NOMO-1 (cell line): ENCODE results near the gene KRTAP10-5.
"Not testable (repeated sequence)": the region's sequence is repeated elsewhere in the genome, so short reads cannot be mapped to it uniquely, and the experiment has no call there.

ENCODE experiments used
- DNase-seq, 2 experiments: peaks; one replicate each; lab custom pipeline; 2025; ENCODE audit not compliant: unreplicated experiment in 2 of 2; lab: John Stamatoyannopoulos, UW

Gene KRTAP10-5, protein sequence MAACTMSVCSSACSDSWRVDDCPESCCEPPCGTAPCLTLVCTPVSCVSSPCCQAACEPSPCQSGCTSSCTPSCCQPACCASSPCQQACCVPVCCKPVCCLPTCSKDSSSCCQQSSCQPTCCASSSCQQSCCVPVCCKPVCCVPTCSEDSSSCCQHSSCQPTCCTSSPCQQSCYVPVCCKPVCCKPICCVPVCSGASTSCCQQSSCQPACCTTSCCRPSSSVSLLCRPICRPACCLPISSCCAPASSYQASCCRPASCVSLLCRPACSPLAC

GRCh38 chr21:44580231-44580821 lies at the start of gene KRTAP10-5:
Gene KRTAP10-5 (minus strand): TSS chr21:44580604. CDS start chr21:44580578, 26 bp downstream.
- not testable (repeated sequence) for DNase-seq

- no peak for DNase-seq
Observed at GRCh38 chr21:44628707-44629391, 48.4 kb upstream of the KRTAP10-5 start.

DNA sequence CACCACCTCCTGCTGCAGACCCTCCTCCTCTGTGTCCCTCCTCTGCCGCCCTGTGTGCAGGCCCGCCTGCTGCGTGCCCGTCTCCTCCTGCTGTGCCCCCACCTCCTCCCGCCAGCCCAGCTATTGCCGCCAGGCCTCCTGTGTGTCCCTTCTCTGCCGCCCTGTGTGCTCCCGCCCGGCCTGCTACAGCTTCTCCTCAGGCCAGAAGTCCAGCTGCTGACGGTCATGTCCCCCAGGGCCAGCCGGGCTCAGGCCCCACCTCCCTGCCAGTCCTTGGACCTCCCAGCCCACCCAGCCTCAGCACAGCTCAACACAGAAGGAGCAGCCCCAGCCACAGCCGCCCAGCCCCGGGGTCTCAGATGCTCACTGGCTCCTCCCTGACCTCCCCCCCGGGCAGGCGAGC lies 47.4 kb upstream of the KRTAP10-5 start:
- DNase-seq, result not testable (repeated sequence)

DNA sequence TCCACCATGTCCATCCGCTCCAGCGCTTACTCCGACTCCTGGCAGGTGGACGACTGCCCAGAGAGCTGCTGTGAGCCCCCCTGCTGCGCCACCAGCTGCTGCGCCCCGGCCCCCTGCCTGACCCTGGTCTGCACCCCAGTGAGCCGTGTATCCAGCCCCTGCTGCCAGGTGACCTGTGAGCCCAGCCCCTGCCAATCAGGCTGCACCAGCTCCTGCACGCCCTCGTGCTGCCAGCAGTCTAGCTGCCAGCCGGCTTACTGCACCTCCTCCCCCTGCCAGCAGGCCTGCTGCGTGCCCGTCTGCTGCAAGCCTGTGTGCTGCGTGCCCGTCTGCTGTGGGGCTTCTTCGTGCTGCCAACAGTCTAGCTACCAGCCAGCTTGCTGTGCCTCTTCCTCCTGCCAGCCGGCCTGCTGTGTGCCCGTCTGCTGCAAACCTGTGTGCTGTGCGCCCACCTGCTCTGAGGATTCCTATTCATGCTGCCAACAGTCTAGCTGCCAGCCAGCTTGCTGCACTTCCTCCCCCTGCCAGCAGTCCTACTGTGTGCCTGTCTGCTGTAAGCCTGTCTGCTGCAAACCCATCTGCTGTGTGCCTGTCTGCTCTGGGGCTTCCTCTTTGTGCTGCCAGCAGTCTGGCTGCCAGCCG lies 46.9 kb upstream of the KRTAP10-5 start:
- not testable (repeated sequence) for DNase-seq

DNA sequence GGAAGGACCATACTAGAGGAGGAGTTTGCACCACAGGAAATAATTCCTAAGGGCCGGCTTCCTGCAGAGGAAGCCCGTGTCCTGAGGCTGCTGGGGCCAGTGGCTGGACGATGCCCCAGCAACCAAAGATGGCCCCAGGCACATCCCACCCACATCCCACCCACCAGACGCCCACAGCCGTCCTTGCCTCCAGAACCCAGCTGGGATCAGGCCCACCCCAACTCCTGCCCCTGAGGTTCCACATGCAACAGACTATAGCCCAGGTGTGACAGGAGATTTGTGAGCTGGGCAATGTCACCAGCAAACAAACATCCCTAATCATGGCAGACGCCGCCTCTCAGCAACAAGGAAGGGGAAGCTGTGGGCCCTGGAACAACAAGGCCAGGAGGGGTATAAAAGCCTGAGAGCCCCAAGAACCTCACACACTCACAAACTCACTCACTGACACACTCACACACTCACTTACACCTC lies 46.3 kb upstream of the KRTAP10-5 start, which contains the start of gene KRTAP10-9:
Gene KRTAP10-9, plus strand, starts transcription at position 421 of the 471 bp plus-strand sequence. CDS start 79 bp downstream, outside the sequence.
- no peak for DNase-seq

- DNase-seq, result no peak
Observed at GRCh38 chr21:44626262-44626661, 45.9 kb upstream of the KRTAP10-5 start.

DNA sequence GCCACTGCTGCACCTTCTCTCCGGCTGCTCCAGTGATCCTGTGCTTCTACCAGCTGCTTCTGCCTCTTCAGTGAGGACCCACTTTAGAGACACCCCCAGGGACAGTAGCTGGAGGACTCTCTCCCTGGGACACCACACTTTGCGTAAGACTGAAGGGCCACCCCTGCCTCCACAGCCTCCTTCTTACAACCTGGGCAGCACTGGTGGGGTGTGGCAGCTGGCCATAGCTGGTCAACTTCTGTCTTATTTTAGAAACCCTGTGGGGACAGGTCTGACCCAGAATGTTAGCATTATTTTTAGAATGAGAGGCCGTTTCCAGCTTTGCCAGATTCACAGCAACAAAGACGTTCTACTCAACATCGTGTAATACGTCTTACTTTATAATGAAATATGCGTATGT lies 45.4 kb upstream of the KRTAP10-5 start:
- no peak for DNase-seq

GRCh38 chr21:44623575-44623974 lies 43.2 kb upstream of the KRTAP10-5 start:
- no peak for DNase-seq

- no peak for DNase-seq
Observed at GRCh38 chr21:44619886-44620285, 39.5 kb upstream of the KRTAP10-5 start.

- no peak for DNase-seq
Observed at GRCh38 chr21:44618909-44619308, 38.5 kb upstream of the KRTAP10-5 start.

- DNase-seq, result no peak
Observed at GRCh38 chr21:44618504-44618903, 38.1 kb upstream of the KRTAP10-5 start.

- DNase-seq, result no peak
Observed at GRCh38 chr21:44617071-44617501, 36.7 kb upstream of the KRTAP10-5 start.

DNA sequence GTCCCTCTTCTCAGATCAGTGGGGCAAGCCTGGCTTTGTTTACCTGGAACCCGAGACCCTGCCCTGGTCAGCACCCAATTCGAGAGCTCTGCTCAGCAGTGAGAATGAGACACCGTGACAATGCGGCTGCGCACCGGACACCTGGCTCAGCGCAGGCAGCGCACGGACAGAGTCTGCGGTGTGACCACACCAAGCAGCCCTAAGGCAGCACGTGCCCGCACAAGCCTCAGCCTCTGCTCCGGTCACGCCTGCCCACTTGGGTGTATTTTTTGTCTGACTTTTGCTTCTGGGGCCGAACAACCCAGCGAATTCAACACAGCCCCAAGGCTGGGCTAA lies 36.2 kb upstream of the KRTAP10-5 start:
- no peak for DNase-seq

DNA sequence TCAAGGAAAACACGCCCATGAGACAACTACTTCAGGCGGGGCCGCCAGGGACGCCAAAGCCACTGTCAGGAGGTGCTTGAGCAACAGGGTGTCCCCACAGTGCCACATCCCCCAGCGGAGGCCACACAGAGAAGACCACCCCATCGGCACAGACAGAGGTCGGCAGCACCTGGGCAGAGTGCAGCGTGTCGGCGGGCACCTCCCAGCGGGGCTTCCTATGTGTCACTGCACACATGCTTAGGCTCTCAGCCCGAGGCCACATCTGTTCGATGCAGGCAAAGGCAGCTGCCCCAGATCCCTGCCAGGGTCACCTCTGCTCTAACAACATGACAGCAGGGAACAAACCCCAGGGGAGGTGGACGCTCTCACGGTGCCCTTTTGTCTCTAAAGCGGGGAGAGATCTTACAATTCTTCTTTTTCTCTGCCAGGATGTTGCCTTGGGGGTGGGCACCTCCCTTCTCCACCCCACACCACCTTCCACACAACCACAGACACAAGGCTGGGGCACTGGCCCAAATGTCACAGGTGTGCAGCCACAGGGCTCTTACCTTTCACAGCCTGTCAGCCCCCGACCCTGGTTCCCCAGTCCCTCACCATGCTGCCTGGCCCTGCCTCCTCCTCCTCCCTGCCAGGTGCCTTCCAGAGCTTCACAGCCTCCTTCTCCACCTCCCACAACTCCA lies 35.6 kb upstream of the KRTAP10-5 start:
- DNase-seq, result no peak

DNA sequence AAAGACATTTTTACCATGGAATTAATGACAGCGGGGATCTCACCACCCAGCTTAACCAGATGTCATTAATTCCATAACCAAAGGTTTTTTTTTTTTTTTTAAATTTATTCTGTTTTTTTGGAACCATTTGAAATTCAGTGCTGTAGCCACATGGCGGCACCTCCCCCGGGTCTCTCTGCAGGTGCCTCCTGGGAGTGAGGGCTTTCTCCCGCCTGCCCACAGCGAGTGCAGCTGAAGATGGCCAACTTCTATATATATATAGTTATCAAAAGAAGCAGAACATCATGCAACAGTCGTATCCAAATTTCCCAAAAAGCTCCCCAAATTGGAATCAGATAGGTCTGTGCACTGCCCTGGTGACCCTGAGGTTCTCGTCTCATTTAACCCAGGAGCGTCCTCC lies 35.1 kb upstream of the KRTAP10-5 start:
- DNase-seq, result no peak

- no peak for DNase-seq
Observed at GRCh38 chr21:44614961-44615391, 34.6 kb upstream of the KRTAP10-5 start.

DNA sequence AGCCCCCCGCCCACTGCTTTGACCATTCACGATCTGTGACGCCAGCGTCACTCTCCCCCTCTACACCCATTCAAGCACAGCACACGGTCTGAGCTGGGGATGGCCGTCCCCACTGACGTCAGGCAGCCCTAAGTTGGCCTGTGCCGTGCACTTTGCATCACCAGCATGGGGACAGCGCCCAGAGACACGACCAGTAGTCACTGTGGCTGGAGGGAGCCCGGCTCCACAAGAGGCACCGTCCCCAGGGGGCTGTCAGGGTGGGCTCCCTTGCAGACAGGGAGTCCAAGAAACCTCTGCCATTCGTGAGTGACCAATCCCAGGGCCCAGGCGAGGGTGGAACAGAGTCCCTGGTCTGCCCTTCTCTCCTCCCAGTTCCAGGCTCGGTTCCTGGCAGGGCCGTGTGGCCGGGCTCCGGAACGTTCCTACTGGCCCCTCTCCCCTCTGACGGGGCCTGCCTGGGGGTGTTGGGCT lies 33.8 kb upstream of the KRTAP10-5 start:
- DNase-seq, result no peak

- DNase-seq, result no peak
Observed at GRCh38 chr21:44613386-44614155, 33.2 kb upstream of the KRTAP10-5 start.

DNA sequence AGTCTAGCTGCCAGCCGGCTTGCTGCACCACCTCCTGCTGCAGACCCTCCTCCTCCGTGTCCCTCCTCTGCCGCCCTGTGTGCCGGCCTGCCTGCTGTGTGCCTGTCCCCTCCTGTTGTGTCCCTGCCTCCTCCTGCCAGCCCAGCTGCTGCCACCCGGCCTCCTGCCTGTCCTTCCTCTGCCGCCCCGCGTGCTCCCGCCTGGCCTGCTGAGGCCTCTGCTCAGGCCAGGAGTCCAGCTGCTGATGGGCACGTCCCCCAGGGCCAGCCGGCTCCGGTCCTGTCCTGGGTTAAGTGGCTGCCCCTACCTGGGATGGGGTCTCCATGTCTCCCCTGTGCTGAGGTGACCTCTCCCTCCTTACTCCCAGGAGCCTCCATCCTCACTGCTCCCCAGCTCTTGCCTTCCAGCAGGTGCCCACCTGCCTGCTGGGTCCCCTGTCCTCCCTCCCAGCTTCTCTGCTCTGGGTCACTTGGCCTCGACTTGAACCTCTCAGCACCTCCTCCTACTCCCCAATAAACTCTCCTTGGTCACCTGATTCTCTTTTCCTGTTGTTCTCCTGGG lies 32.3 kb upstream of the KRTAP10-5 start:
- no peak for DNase-seq
